GF-D8 (cell line): ENCODE results near the gene FMN2.
"Not testable (repeated sequence)": the region's sequence is repeated elsewhere in the genome, so short reads cannot be mapped to it uniquely, and the experiment has no call there.

ENCODE experiments used
- DNase-seq: peaks from one replicate; lab custom pipeline; 2025; lab: John Stamatoyannopoulos, UW

The FMN2 gene

GRCh38 chr1:240310226-240310925 lies 218.7 kb downstream of the FMN2 start:
- no peak for DNase-seq

- DNase-seq: no peak
Measured at GRCh38 chr1:240312872-240313271, 221.2 kb downstream of the FMN2 start.

GRCh38 chr1:240314845-240315801 lies 223.4 kb downstream of the FMN2 start:
- DNase-seq: no peak

- no peak for DNase-seq
Measured at GRCh38 chr1:240319998-240320397, 228.3 kb downstream of the FMN2 start.

GRCh38 chr1:240320659-240321058 lies 229.0 kb downstream of the FMN2 start:
- no peak for DNase-seq

GRCh38 chr1:240322943-240323342 lies 231.3 kb downstream of the FMN2 start:
- DNase-seq: no peak

GRCh38 chr1:240328382-240328781 lies 236.7 kb downstream of the FMN2 start:
- DNase-seq: not testable (repeated sequence)

- DNase-seq: no peak
Measured at GRCh38 chr1:240329443-240329842, 237.8 kb downstream of the FMN2 start.

GRCh38 chr1:240332672-240333071 lies 241.0 kb downstream of the FMN2 start:
- no peak for DNase-seq

GRCh38 chr1:240337781-240338180 lies 246.1 kb downstream of the FMN2 start:
- DNase-seq: no peak

- no peak for DNase-seq
Measured at GRCh38 chr1:240338837-240339236, 247.2 kb downstream of the FMN2 start.

GRCh38 chr1:240341365-240342250 lies 249.9 kb downstream of the FMN2 start:
- DNase-seq: no peak

- no peak for DNase-seq
Measured at GRCh38 chr1:240342251-240342625, 250.6 kb downstream of the FMN2 start.

- DNase-seq: no peak
Measured at GRCh38 chr1:240343045-240343444, 251.4 kb downstream of the FMN2 start.

- no peak for DNase-seq
Measured at GRCh38 chr1:240343966-240344365, 252.3 kb downstream of the FMN2 start.

GRCh38 chr1:240344918-240345317 lies 253.2 kb downstream of the FMN2 start:
- DNase-seq: no peak

GRCh38 chr1:240349695-240350094 lies 258.0 kb downstream of the FMN2 start:
- DNase-seq: no peak

GRCh38 chr1:240350910-240351331 lies 259.2 kb downstream of the FMN2 start:
- DNase-seq: no peak

- no peak for DNase-seq
Measured at GRCh38 chr1:240351690-240352089, 260.0 kb downstream of the FMN2 start.

- DNase-seq: no peak
Measured at GRCh38 chr1:240352769-240353168, 261.1 kb downstream of the FMN2 start.

- DNase-seq: no peak
Measured at GRCh38 chr1:240356568-240356967, 264.9 kb downstream of the FMN2 start.

- DNase-seq: no peak
Measured at GRCh38 chr1:240362046-240362445, 270.4 kb downstream of the FMN2 start.
